ENCODE data around the gene CRTAC1. TPM values are rescaled to one million over a fixed set of nuclear protein-coding genes. Genes with fewer than 3 reads are reported as not detected.
A peak's percentile ranks its signal among the peaks of the same experiment; 100 is the strongest.

Gene CRTAC1
- total RNA-seq, 1 donor from 2014 or later = 0.06 TPM

DNA sequence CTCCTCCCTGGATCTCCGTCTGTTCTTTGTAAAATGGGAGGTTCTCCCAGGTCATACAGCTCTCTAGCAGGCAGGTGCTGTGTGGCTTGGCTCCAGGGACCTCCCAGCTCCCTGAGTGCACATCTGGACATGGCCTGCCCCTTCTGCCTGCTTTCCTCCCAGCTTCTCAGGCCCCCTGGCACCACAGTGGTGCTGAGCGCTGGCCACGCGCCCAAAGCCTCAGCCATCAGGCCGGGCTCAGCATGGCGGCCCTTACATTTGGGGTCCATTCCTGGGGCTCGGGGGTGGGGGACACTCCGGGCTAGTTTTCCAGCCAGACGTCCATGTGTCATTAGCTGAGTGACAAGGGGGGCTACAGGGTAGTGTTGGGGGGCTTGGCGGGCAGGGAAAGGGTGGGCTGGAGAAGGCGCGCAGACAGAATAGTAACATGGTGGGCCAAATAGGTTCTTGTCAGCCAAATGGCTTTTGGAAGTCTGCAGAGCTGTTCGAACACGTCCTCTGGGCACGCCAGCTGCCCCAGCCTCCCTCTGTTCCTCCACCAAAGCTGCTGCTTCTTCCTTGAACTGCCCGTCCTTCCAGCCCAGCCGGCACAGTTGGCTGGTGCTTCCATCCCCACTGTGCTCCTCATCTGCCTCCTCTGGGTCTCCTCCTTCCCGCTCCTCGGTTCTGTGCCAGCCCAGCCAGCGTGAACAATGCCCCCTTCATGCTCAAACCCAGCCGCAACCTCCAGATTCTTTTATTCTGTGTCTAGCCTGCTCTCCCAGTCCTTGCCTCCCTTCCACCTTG is 114.9 kb downstream of the CRTAC1 start:
- no peak for DNase-seq (ENCODE audit: low read depth)
- TF ChIP-seq, protein P1, sequence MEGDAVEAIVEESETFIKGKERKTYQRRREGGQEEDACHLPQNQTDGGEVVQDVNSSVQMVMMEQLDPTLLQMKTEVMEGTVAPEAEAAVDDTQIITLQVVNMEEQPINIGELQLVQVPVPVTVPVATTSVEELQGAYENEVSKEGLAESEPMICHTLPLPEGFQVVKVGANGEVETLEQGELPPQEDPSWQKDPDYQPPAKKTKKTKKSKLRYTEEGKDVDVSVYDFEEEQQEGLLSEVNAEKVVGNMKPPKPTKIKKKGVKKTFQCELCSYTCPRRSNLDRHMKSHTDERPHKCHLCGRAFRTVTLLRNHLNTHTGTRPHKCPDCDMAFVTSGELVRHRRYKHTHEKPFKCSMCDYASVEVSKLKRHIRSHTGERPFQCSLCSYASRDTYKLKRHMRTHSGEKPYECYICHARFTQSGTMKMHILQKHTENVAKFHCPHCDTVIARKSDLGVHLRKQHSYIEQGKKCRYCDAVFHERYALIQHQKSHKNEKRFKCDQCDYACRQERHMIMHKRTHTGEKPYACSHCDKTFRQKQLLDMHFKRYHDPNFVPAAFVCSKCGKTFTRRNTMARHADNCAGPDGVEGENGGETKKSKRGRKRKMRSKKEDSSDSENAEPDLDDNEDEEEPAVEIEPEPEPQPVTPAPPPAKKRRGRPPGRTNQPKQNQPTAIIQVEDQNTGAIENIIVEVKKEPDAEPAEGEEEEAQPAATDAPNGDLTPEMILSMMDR (conservative IDR thresholded peaks at IDR 0.05; ENCODE audit: low read depth, low read length) = no peak
- H3K4me3 ChIP-seq (ENCODE audit: low read depth, low read length) = no peak overlapping the region

GRCh38 chr10:97914837-97915211 is 115.6 kb downstream of the CRTAC1 start:
- DNase-seq (ENCODE audit: low read depth) = no peak
- TF ChIP-seq, protein P1 (conservative IDR thresholded peaks at IDR 0.05; ENCODE audit: low read depth, low read length) = peak; percentile 95
- no peak overlapping the region for H3K4me3 ChIP-seq (ENCODE audit: low read depth, low read length)

DNA sequence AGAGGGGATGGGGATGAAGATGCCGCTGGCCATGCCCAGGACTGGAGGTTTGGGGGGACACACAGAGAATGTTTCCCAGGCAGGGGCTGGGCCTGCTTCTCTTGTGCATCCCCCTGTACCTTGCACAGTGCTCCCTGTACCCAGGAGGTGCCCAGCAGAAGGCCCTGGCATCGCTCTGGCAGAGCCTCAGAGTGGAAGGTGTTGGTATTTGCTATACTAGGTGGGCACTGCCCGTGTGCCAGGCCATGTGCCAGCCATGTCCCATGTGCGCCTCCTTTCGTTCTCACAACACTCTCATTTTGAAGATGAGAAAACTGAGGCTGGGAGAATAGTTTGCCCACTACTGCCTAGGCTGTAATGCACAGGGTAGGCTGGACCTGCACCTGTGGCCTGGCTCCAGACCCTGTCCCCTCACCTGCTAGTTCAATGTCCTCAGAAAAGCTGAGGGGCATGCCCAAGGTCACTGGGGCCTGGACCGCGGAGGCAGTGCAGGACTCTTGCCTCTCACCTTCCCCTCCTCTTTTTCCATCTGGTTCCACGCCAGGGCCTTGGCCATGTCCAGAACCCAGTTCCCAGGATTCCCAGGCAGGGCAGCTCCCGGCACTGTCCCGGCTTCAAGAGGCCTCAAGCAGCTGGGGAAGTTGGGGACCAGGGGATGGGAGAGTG is 116.1 kb downstream of the CRTAC1 start:
- TF ChIP-seq, protein P1 (conservative IDR thresholded peaks at IDR 0.05; ENCODE audit: low read depth, low read length) = no peak
- no peak overlapping the region for H3K4me3 ChIP-seq (ENCODE audit: low read depth, low read length)
- no peak for DNase-seq (ENCODE audit: low read depth)

GRCh38 chr10:97913614-97914013 is 116.8 kb downstream of the CRTAC1 start:
- TF ChIP-seq, protein P1 (conservative IDR thresholded peaks at IDR 0.05; ENCODE audit: low read depth, low read length) = no peak
- no peak overlapping the region for H3K4me3 ChIP-seq (ENCODE audit: low read depth, low read length)
- no peak for DNase-seq (ENCODE audit: low read depth)

- TF ChIP-seq, protein P1 (conservative IDR thresholded peaks at IDR 0.05; ENCODE audit: low read depth, low read length) = no peak
- no peak overlapping the region for H3K4me3 ChIP-seq (ENCODE audit: low read depth, low read length)
- no peak for DNase-seq (ENCODE audit: low read depth)
These were observed 117.2 kb downstream of the CRTAC1 start for GRCh38 chr10:97913193-97913592.

DNA sequence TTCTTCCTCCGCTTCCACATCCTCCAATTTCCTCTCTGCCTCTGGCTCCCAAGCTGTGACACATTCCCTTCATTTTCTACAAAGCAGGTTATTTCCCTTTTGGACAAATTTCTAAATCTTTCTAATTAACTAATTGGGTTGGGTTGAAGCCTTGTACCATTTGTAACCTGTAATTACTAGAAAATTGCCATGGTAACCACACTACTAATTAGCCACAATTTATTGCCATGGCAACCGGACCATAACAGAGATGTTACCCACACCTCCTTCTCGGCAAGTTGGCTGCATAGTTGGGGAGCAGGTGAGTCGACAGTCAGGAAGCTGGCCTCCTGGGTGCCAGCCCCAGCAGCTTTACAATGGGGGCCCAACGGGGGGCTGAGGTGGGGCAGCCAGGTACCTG is 119.2 kb downstream of the CRTAC1 start:
- TF ChIP-seq, protein P1 (conservative IDR thresholded peaks at IDR 0.05; ENCODE audit: low read depth, low read length) = no peak
- DNase-seq (ENCODE audit: low read depth) = no peak
- H3K4me3 ChIP-seq (ENCODE audit: low read depth, low read length) = no peak overlapping the region
